HepG2 (cell line): ENCODE measurements around the gene ZNF77. TPM values are rescaled to one million over a fixed set of nuclear protein-coding genes. Genes with fewer than 3 reads are reported as not detected.

Experiments used
- BATF2 ChIP-seq: sonication (generic); formaldehyde crosslinking; IDR thresholded peaks from 2 replicates; pipeline ENCODE4 v1.8.0; 2022; ENCODE audit warnings: mild to moderate bottlenecking, missing genetic modification reagents, moderate library complexity
- CENPBD1 ChIP-seq: sonication (generic); formaldehyde crosslinking; IDR thresholded peaks from 2 replicates; pipeline ENCODE4 v1.8.0; 2022; ENCODE audit warnings: missing genetic modification reagents, low read depth, mild to moderate bottlenecking, borderline replicate concordance
- EEA1 ChIP-seq: sonication (generic); formaldehyde crosslinking; IDR thresholded peaks from 2 replicates; pipeline ENCODE4 v1.5.1; 2020; ENCODE audit warnings: mild to moderate bottlenecking, missing genetic modification reagents, borderline replicate concordance
- KIAA2018 ChIP-seq: sonication (generic); formaldehyde crosslinking; IDR thresholded peaks from 2 replicates; pipeline ENCODE4 v1.5.0; 2020; ENCODE audit warnings: mild to moderate bottlenecking, missing genetic modification reagents, borderline replicate concordance
- KLF11 ChIP-seq: IDR thresholded peaks from 2 replicates; pipeline ENCODE4 v1.6.1; 2016; ENCODE audit warnings: missing compliant biosample characterization
- NFE2L1 ChIP-seq: sonication (generic); formaldehyde crosslinking; IDR thresholded peaks from 2 replicates; pipeline ENCODE4 v1.4.0; 2020; ENCODE audit warnings: missing genetic modification reagents, mild to moderate bottlenecking, borderline replicate concordance
- SP1 ChIP-seq, 2 experiments: fragments of 450-650 bp in 1 of 2; sonication (generic) in 1 of 2; formaldehyde crosslinking in 1 of 2; IDR thresholded peaks; 2 replicates each; pipeline versions ENCODE4 v1.4.0 to v1.6.1; 2016 to 2020; ENCODE audit warnings: missing genetic modification reagents in 1 of 2
- TBX3 ChIP-seq: fragments of 450-650 bp; IDR thresholded peaks from 2 replicates; pipeline ENCODE4 v1.6.1; 2017; ENCODE audit warnings: antibody characterized with exemption, mild to moderate bottlenecking, inconsistent platforms, borderline replicate concordance
- ZBTB34 ChIP-seq: sonication (generic); formaldehyde crosslinking; IDR thresholded peaks from 2 replicates; pipeline ENCODE4 v1.8.0; 2022; ENCODE audit warnings: mild to moderate bottlenecking, missing genetic modification reagents
- ZNF274 ChIP-seq: sonication (generic); formaldehyde crosslinking; IDR thresholded peaks from 2 replicates; pipeline ENCODE4 v1.5.1; 2020; ENCODE audit warnings: mild to moderate bottlenecking, missing genetic modification reagents
- ZNF34 ChIP-seq: sonication (generic); formaldehyde crosslinking; IDR thresholded peaks from 2 replicates; pipeline ENCODE4 v1.4.0; 2020; ENCODE audit warnings: mild to moderate bottlenecking, missing genetic modification reagents, borderline replicate concordance
- ZNF761 ChIP-seq: sonication (generic); formaldehyde crosslinking; conservative IDR thresholded peaks from 2 replicates; pipeline ENCODE4 v1.4.0; 2020; ENCODE audit warnings: mild to moderate bottlenecking, missing genetic modification reagents
- ZSCAN25 ChIP-seq: sonication (generic); formaldehyde crosslinking; IDR thresholded peaks from 2 replicates; pipeline ENCODE4 v1.8.0; 2022; ENCODE audit warnings: mild to moderate bottlenecking, missing genetic modification reagents
- polyA plus RNA-seq, 8 experiments: library from polyadenylated mRNA; depleted of rRNA in 3 of 8; stranded (reverse) in 7 of 8; unstranded in 1 of 8; fragments of >200 nt; fragmentation: Illumina TruSeq in 4 of 8; extraction: Trizol in 4 of 8; gene quantifications; 2 replicates each; pipeline versions ENCODE4 v1.2.1 to v1.2.3, GENCODE V29; 2011 to 2016; ENCODE audit warnings: low read depth in 4 of 8, missing spikeins in 1 of 8, mixed read lengths in 1 of 8; ENCODE audit not compliant: insufficient read depth in 1 of 8
- total RNA-seq, 5 experiments: library from RNA; depleted of rRNA; stranded (reverse); fragments of >200 nt; fragmentation: Illumina TruSeq; extraction: Trizol; gene quantifications; 2 replicates each; pipeline ENCODE4 v1.2.3, GENCODE V29; 2016; ENCODE audit warnings: low read depth in 1 of 5
- TF ChIP-seq, protein P1 (sequence below): sonication (generic); formaldehyde crosslinking; IDR thresholded peaks from 2 replicates; pipeline ENCODE4 v1.4.0; 2020; ENCODE audit warnings: low read depth, mild to moderate bottlenecking, missing genetic modification reagents
- TF ChIP-seq, protein P2 (sequence below): sonication (generic); formaldehyde crosslinking; IDR thresholded peaks from 2 replicates; pipeline ENCODE4 v1.5.0; 2020; ENCODE audit warnings: missing genetic modification reagents

The ZNF77 gene
- total and polyA plus RNA-seq, 2 of the 13 experiments (the other 11 are each of a cell fraction or from before 2014, with no cell fraction given): 7.1 to 11.5 TPM

GRCh38 chr19:2950286-2951124, 5.7 kb upstream of the ZNF77 start (continued):
- no peak for TF ChIP-seq ZBTB34
- no peak for TF ChIP-seq BATF2 (CRISPR knock-in tag)
- TF ChIP-seq ZNF34 (CRISPR knock-in tag): no peak
- no peak for TF ChIP-seq KIAA2018 (CRISPR knock-in tag)
- TF ChIP-seq SP1 (IDR thresholded peaks at IDR 0.05): peak; percentile 28; the same call in 1 of the 2 replicates
- TF ChIP-seq SP1 (CRISPR knock-in tag; IDR thresholded peaks at IDR 0.05): peak; percentile 62
- no peak for TF ChIP-seq KLF11 (CRISPR knock-in tag)
- TF ChIP-seq ZNF761: no peak
- TF ChIP-seq EEA1: peak; percentile 47; the same call in 1 of the 2 replicates
- no peak for TF ChIP-seq ZNF274
- no peak for TF ChIP-seq CENPBD1
- TF ChIP-seq ZSCAN25 (CRISPR knock-in tag): no peak
- TF ChIP-seq, protein P1, sequence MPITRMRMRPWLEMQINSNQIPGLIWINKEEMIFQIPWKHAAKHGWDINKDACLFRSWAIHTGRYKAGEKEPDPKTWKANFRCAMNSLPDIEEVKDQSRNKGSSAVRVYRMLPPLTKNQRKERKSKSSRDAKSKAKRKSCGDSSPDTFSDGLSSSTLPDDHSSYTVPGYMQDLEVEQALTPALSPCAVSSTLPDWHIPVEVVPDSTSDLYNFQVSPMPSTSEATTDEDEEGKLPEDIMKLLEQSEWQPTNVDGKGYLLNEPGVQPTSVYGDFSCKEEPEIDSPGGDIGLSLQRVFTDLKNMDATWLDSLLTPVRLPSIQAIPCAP (CRISPR knock-in tag): 0 out of 2 replicates have a peak, but pooled peaks have one; percentile 28
- TF ChIP-seq, protein P2, sequence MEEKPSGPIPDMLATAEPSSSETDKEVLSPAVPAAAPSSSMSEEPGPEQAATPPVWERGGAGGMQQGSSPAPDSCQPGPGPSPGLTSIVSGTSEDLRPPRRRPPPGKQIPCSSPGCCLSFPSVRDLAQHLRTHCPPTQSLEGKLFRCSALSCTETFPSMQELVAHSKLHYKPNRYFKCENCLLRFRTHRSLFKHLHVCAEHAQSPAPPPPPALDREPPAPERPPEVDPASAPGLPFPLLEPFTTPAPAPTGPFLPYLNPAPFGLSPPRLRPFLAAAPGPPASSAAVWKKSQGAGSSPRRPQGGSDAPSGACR: 0 out of 2 replicates have a peak, but pooled peaks have one; percentile 18
- TF ChIP-seq TBX3: peak; percentile 82
- no peak for TF ChIP-seq NFE2L1 (CRISPR knock-in tag)
